ENCODE results near the gene CRISPLD2.

DNA sequence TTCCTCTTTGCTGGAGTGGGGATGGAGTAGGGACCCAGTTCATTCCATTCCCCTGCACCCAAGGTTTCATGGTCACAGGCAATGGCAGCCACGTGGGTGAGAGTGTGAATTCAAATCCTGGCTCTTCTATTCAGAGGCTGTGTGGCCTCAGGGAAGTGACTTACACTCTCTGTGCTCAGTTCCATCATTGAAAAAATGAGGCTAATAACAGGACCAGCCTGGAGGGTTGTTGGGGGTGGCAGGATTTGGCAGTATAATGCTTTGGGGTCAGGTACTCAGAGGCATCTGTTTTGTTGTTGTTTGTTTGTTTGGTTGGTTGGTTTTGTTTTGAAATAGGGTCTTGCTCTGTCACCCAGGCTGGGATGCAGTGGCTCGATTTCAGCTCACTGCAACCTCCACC lies 2.2 kb upstream of the CRISPLD2 start:
- no peak for TF ChIP-seq POLR2A (IDR thresholded peaks at IDR 0.05)
- TF ChIP-seq, protein P1, sequence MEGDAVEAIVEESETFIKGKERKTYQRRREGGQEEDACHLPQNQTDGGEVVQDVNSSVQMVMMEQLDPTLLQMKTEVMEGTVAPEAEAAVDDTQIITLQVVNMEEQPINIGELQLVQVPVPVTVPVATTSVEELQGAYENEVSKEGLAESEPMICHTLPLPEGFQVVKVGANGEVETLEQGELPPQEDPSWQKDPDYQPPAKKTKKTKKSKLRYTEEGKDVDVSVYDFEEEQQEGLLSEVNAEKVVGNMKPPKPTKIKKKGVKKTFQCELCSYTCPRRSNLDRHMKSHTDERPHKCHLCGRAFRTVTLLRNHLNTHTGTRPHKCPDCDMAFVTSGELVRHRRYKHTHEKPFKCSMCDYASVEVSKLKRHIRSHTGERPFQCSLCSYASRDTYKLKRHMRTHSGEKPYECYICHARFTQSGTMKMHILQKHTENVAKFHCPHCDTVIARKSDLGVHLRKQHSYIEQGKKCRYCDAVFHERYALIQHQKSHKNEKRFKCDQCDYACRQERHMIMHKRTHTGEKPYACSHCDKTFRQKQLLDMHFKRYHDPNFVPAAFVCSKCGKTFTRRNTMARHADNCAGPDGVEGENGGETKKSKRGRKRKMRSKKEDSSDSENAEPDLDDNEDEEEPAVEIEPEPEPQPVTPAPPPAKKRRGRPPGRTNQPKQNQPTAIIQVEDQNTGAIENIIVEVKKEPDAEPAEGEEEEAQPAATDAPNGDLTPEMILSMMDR (IDR thresholded peaks at IDR 0.05), result no peak
- no peak for TF ChIP-seq POLR2AphosphoS5 (IDR thresholded peaks at IDR 0.05)
